HG03521 (cell line): ENCODE measurements around the gene SIRT5.
A peak's percentile ranks its signal among the peaks of the same experiment; 100 is the strongest.

Source experiments
- ATAC-seq: cut with Tn5 transposase; IDR thresholded peaks from one replicate; pipeline ENCODE4 v1.9.1; 2021; ENCODE audit warnings: mild to moderate bottlenecking, moderate library complexity; ENCODE audit not compliant: unreplicated experiment

SIRT5 gene

GRCh38 chr6:13550656-13551055, 23.7 kb upstream of the SIRT5 start:
- no peak for ATAC-seq

DNA sequence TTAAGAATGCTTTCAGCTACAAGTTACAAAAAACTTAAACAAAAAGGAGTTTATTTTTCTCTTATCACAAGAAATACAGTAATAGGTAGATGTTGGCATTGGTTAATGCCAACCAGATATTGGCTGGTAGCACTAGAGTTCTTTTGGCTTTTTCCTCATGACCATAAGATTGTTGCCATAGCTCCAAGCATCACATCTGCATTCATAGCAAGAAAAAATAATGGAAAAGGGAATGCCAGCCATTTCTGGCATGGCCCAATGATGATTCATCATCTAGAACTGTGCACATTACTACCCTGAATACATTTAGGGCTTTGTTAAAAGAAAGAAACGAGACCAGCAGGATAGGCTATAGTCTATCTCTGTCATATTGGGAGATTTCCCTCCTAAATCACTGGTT, 20.8 kb upstream of the SIRT5 start:
- ATAC-seq = no peak

DNA sequence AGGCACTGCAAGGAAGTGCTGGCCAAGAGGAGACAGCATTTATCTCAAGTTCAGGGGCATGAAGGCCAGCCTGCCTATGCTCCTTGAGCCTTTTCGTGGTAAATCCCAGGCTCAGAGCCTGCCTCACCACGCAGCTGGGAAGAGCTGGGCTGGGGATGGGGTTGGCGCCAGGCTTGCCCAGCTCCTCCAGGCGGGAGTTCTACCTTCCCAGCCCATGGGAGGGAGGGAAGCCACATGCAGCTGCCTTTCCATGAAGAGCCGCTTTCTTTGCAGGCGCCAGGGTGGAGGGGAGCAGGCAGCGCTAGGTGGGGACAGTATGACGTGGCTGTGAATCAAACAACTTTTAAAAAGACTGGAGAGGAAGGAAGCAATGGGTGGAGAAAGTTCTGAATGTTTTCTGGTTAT, 19.5 kb upstream of the SIRT5 start:
- ATAC-seq = no peak

DNA sequence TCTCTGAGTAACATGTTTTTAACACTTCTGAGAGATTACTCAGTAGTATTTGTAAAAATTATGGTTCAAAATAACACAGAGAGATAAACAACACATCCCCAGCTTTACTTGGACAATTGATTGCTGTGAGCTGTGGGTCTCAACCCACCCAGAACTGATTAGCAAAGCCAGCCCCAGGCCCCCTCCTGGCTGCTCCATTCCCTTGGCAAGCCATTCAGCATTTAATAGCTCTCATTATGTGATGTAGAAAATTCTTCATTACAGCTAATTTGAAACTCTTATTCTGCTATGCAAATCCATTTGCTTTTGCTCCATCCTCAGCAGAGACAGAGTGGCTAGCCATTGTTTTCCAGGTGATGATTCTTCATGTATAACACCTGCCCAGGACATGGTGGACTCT, 16.6 kb upstream of the SIRT5 start:
- ATAC-seq = no peak

GRCh38 chr6:13558718-13559117, 15.7 kb upstream of the SIRT5 start:
- no peak for ATAC-seq

DNA sequence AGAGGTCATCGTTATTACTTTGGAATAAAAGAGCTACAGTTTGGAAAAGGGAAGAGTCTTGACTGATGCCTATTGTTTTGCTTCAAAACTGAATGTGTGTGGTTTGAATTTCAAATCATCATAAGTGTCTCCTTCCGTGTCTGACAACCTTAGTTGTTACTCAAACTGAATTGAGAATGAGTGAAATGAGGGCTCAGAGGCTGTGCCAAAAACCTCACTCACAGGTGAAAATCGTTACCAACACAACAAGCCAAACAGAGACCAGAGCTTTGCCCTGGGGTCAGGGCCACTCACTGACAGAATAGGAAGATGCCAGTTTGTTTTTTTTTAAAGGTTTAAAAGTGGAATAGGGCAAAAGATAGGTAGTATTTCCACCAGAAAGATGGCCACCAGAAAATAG, 15.2 kb upstream of the SIRT5 start:
- ATAC-seq = no peak

- ATAC-seq = no peak
These were observed 14.3 kb upstream of the SIRT5 start for GRCh38 chr6:13559968-13560650.

- no peak for ATAC-seq
These were observed 13.8 kb upstream of the SIRT5 start for GRCh38 chr6:13560651-13561044.

- no peak for ATAC-seq
These were observed 12.7 kb upstream of the SIRT5 start for GRCh38 chr6:13561624-13562267.

DNA sequence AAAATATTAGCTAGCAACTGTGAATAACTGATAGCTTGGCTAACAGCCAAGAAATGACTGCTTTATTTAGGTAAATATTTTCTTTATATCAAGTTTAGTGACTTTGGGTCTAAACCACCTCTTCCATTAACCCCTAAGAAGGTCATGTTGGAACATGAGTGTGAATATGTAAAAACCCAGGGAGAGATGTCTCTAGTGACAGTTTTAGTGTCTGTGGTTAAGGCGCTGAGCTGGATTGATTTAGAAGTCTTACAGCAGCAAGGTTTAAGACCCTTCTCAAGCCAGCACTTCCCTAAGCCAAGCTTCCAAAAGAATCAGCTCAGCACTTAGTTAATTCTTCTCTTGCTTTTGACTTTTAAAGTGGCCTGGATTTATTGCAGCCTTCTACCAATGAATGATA, 11.4 kb upstream of the SIRT5 start:
- no peak for ATAC-seq

- ATAC-seq = no peak
These were observed 8.5 kb upstream of the SIRT5 start for GRCh38 chr6:13565921-13566320.

GRCh38 chr6:13566500-13566899, 7.9 kb upstream of the SIRT5 start:
- no peak for ATAC-seq

GRCh38 chr6:13568970-13569369, 5.4 kb upstream of the SIRT5 start:
- ATAC-seq = no peak

DNA sequence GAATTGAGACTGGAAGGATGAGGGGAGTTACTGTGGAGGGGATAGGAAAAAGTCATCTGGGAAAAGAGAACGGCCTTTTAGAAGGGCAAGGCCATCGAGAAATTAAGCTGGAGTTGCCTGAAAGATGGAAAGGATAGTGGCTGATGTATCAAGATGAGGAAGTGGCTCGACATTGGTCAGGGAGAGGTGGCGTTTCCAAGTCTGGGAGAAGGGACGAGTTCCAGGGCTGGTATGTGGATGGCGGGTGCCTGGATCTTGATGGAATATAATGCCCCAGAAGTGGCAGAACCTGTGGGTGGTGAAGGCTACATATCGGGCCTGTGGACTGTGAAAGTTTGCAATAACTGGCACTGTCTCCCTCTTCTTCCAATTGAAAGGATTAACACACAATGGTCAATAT, 2.2 kb upstream of the SIRT5 start:
- ATAC-seq = no peak

GRCh38 chr6:13572951-13573654, 1.3 kb upstream of the SIRT5 start:
- ATAC-seq = no peak

- no peak for ATAC-seq
These were observed 711 bp upstream of the SIRT5 start for GRCh38 chr6:13573669-13574110.

DNA sequence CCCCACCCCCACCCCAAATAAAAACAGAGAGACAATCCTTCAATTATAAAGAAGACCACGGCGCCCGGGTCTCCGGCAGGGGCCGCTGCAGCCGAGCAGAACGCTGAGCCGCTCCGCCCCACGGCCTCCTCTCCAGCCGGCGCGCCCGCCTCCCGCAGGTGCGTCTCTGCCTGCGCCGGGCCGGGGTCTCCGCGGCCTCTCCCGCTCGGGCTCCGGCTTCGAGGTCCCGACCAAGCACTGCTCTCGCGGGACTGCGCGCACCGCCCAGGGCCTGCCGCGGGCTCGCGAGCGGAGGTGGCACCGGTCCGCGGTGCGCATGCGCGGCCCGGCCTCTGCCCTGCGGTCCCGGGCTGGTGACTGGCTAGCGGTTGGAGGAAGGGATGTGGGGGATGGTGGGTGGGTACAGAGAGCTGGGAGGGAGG, 241 bp upstream of the SIRT5 start:
- peak; percentile 76 for ATAC-seq

DNA sequence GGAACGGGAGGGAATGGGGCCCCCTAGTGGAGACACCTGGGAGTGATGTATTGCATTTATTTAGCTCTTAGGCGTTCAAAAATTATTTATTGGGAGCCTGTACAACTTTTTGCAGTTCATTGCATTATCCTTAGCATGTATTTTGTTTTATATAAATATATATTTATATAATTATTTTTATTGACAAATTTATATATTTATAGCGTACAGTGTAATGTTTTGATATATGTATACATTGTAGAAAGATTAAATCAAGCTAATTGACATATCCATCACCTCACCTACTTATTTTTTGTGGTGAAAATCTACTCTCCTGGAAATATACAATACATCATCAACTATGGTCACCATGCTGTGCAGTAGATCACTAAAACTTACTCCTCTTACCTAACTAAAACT, 975 bp downstream of the SIRT5 start:
- no peak for ATAC-seq

GRCh38 chr6:13576017-13576416, 1.6 kb downstream of the SIRT5 start:
- no peak for ATAC-seq

- ATAC-seq = no peak
These were observed 3.5 kb downstream of the SIRT5 start for GRCh38 chr6:13577926-13578325.

DNA sequence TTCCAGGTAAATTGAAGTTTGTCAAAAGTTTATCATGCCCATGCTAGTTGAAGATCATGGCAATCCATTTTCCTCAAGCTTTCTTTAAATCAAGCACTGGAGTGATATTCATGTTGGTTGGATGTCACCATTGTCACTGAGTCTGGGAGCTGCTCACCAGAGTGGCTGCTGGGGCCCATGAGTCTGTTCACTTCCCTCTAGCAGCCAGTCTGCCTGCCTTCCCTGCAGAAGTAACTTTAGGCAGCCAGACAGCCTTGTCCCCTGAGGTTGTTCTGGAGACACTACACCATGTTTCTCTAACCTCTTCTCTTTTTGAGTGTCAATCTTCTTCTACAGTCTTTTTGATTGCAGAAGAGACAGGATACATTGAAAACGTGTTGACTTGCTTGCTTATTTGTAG, 5.5 kb downstream of the SIRT5 start:
- no peak for ATAC-seq

DNA sequence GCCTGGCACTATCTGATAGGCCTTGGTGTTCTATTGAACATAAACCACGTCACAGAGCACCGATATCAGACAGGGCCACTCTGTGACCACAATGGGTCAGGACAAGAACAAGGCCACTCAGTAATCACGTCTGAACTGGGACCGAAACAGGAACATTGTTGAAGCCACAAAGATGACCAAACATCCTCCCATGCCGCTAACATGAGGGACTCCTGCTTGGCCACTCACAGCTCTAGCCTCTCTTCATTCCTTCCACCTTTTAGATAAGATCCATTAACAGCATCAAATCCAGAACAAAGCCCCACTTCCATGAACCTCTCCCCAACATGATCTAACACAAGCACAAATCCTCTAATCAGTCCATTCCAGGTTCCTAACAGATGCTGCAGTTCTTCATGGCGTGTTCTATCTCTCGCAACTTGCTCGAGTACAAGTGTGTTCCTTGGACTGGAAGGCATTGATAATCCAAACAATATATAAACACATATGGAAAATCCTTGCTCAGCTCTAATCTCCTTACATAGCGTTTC, 7.4 kb downstream of the SIRT5 start:
- ATAC-seq = no peak
